IPS-NIHi11 (cell line): ENCODE results near the gene IL1F10.

ENCODE experiments used
- DNase-seq: peaks from one replicate; pipeline ENCODE4 v3.0.0; 2012; ENCODE audit warnings: mixed read lengths, low spot score

IL1F10 gene

GRCh38 chr2:113067681-113068080 lies at the start of gene IL1F10:
TSS of gene IL1F10 (plus strand) at chr2:113067970. CDS start at chr2:113072739, 4,769 bp downstream.
- no peak for DNase-seq

- DNase-seq, result no peak
Observed at GRCh38 chr2:113018509-113018908, 49.3 kb upstream of the IL1F10 start.

GRCh38 chr2:113021312-113021711 lies 46.5 kb upstream of the IL1F10 start:
- DNase-seq, result no peak

- DNase-seq, result no peak
Observed at GRCh38 chr2:113024764-113025163, 43.0 kb upstream of the IL1F10 start.

GRCh38 chr2:113025737-113026136 lies 42.0 kb upstream of the IL1F10 start:
- DNase-seq, result no peak

- DNase-seq, result no peak
Observed at GRCh38 chr2:113027691-113028090, 40.1 kb upstream of the IL1F10 start.

GRCh38 chr2:113028112-113028511 lies 39.7 kb upstream of the IL1F10 start:
- no peak for DNase-seq

GRCh38 chr2:113032737-113033136 lies 35.0 kb upstream of the IL1F10 start:
- no peak for DNase-seq

GRCh38 chr2:113034016-113034415 lies 33.8 kb upstream of the IL1F10 start:
- DNase-seq, result no peak

- DNase-seq, result no peak
Observed at GRCh38 chr2:113036763-113037162, 31.0 kb upstream of the IL1F10 start.

GRCh38 chr2:113038291-113038690 lies 29.5 kb upstream of the IL1F10 start:
- DNase-seq, result no peak

GRCh38 chr2:113039158-113039557 lies 28.6 kb upstream of the IL1F10 start:
- DNase-seq, result no peak

- no peak for DNase-seq
Observed at GRCh38 chr2:113039719-113040118, 28.1 kb upstream of the IL1F10 start.

GRCh38 chr2:113041871-113042270 lies 25.9 kb upstream of the IL1F10 start:
- DNase-seq, result peak; percentile 36

GRCh38 chr2:113046465-113046864 lies 21.3 kb upstream of the IL1F10 start:
- DNase-seq, result no peak

GRCh38 chr2:113050921-113051895 lies 16.6 kb upstream of the IL1F10 start:
- DNase-seq, result no peak

GRCh38 chr2:113052396-113052917 lies 15.3 kb upstream of the IL1F10 start, which contains the start of gene IL36B:
TSS of gene IL36B (minus strand) at chr2:113052867.
- DNase-seq, result no peak

GRCh38 chr2:113053666-113054065 lies 14.1 kb upstream of the IL1F10 start:
- no peak for DNase-seq

- no peak for DNase-seq
Observed at GRCh38 chr2:113054066-113054465, 13.7 kb upstream of the IL1F10 start.

GRCh38 chr2:113056521-113056920 lies 11.2 kb upstream of the IL1F10 start:
- no peak for DNase-seq

GRCh38 chr2:113057117-113057516 lies 10.7 kb upstream of the IL1F10 start:
- DNase-seq, result no peak

- no peak for DNase-seq
Observed at GRCh38 chr2:113058411-113058994, 9.3 kb upstream of the IL1F10 start.
